ENCODE data around the gene PTPRN2.

- TF ChIP-seq CTCF (IDR thresholded peaks at IDR 0.05) (no peak), POLR2A (IDR thresholded peaks at IDR 0.05) (no peak)
Measured at GRCh38 chr7:158388072-158388471, 199.6 kb downstream of the PTPRN2 start.
